Measurements from ENCODE around the gene ATRNL1.
"Not testable (repeated sequence)": the region's sequence is repeated elsewhere in the genome, so short reads cannot be mapped to it uniquely, and the experiment has no call there.

ATRNL1 gene

GRCh38 chr10:115409347-115409746 lies 316.2 kb downstream of the ATRNL1 start:
- no peak for DNase-seq (ENCODE audit: low read depth in 2 of 2)

- DNase-seq (ENCODE audit: low read depth in 2 of 2) = peak; percentile 23 to 32
Measured at GRCh38 chr10:115417585-115418265, 324.6 kb downstream of the ATRNL1 start.

GRCh38 chr10:115422624-115423023 lies 329.5 kb downstream of the ATRNL1 start:
- DNase-seq (ENCODE audit: low read depth in 2 of 2) = no peak

GRCh38 chr10:115427611-115428010 lies 334.4 kb downstream of the ATRNL1 start:
- DNase-seq (ENCODE audit: low read depth in 2 of 2) = no peak

- peak in 1 of 2 experiments; percentile 10 for DNase-seq (ENCODE audit: low read depth in 2 of 2)
Measured at GRCh38 chr10:115432188-115432819, 339.1 kb downstream of the ATRNL1 start.

GRCh38 chr10:115436999-115437398 lies 343.8 kb downstream of the ATRNL1 start:
- no peak for DNase-seq (ENCODE audit: low read depth in 2 of 2)

- DNase-seq (ENCODE audit: low read depth in 2 of 2) = no peak
Measured at GRCh38 chr10:115441907-115442545, 348.9 kb downstream of the ATRNL1 start.

GRCh38 chr10:115456812-115457211 lies 363.6 kb downstream of the ATRNL1 start:
- DNase-seq (ENCODE audit: low read depth in 2 of 2) = no peak

GRCh38 chr10:115483294-115483693 lies 390.1 kb downstream of the ATRNL1 start:
- no peak for DNase-seq (ENCODE audit: low read depth in 2 of 2)

- no peak for DNase-seq (ENCODE audit: low read depth in 2 of 2)
Measured at GRCh38 chr10:115491526-115492140, 398.5 kb downstream of the ATRNL1 start.

- DNase-seq (ENCODE audit: low read depth in 2 of 2) = no peak
Measured at GRCh38 chr10:115503546-115503945, 410.4 kb downstream of the ATRNL1 start.

GRCh38 chr10:115514895-115515294 lies 421.7 kb downstream of the ATRNL1 start:
- no peak for DNase-seq (ENCODE audit: low read depth in 2 of 2)

GRCh38 chr10:115525141-115525540 lies 432.0 kb downstream of the ATRNL1 start:
- DNase-seq (ENCODE audit: low read depth in 2 of 2) = no peak

- DNase-seq (ENCODE audit: low read depth in 2 of 2) = not testable (repeated sequence)
Measured at GRCh38 chr10:115527682-115528081, 434.5 kb downstream of the ATRNL1 start.

- not testable (repeated sequence) for DNase-seq (ENCODE audit: low read depth in 2 of 2)
Measured at GRCh38 chr10:115536401-115536800, 443.2 kb downstream of the ATRNL1 start.

- no peak for DNase-seq (ENCODE audit: low read depth in 2 of 2)
Measured at GRCh38 chr10:115539142-115539762, 446.1 kb downstream of the ATRNL1 start.

- DNase-seq (ENCODE audit: low read depth in 2 of 2) = no peak
Measured at GRCh38 chr10:115555887-115556402, 462.8 kb downstream of the ATRNL1 start.

GRCh38 chr10:115558252-115558651 lies 465.1 kb downstream of the ATRNL1 start:
- no peak for DNase-seq (ENCODE audit: low read depth in 2 of 2)

- no peak for DNase-seq (ENCODE audit: low read depth in 2 of 2)
Measured at GRCh38 chr10:115566867-115567266, 473.7 kb downstream of the ATRNL1 start.

- no peak for DNase-seq (ENCODE audit: low read depth in 2 of 2)
Measured at GRCh38 chr10:115572740-115573455, 479.7 kb downstream of the ATRNL1 start.

- DNase-seq (ENCODE audit: low read depth in 2 of 2) = no peak
Measured at GRCh38 chr10:115580239-115580638, 487.1 kb downstream of the ATRNL1 start.

Measured in fibroblast of skin of left quadriceps (primary cell).